Measurements from ENCODE around the gene TIMMDC1.
"Not testable (repeated sequence)": the region's sequence is repeated elsewhere in the genome, so short reads cannot be mapped to it uniquely, and the experiment has no call there.

TIMMDC1 gene

GRCh38 chr3:119555309-119555735, 57.0 kb downstream of the TIMMDC1 start:
- no peak for DNase-seq (ENCODE audit: low read depth in 3 of 3, low spot score in 1 of 3)

- DNase-seq (ENCODE audit: low read depth in 3 of 3, low spot score in 1 of 3), result no peak
Measured at GRCh38 chr3:119555929-119556328, 57.6 kb downstream of the TIMMDC1 start.

GRCh38 chr3:119557192-119557876, 59.0 kb downstream of the TIMMDC1 start:
- DNase-seq (ENCODE audit: low read depth in 3 of 3, low spot score in 1 of 3), result no peak

GRCh38 chr3:119557877-119558269, 59.5 kb downstream of the TIMMDC1 start:
- DNase-seq (ENCODE audit: low read depth in 3 of 3, low spot score in 1 of 3), result no peak

GRCh38 chr3:119558626-119559317, 60.4 kb downstream of the TIMMDC1 start:
- DNase-seq (ENCODE audit: low read depth in 3 of 3, low spot score in 1 of 3), result no peak

GRCh38 chr3:119559441-119559963, 61.2 kb downstream of the TIMMDC1 start, which contains the start of gene CD80:
Gene CD80, minus strand, starts transcription at chr3:119559614. Its CDS starts 1,886 bp downstream, at chr3:119557728.
- DNase-seq (ENCODE audit: low read depth in 3 of 3, low spot score in 1 of 3), result peak in 1 of 3 donors; percentile 27

- no peak for DNase-seq (ENCODE audit: low read depth in 3 of 3, low spot score in 1 of 3)
Measured at GRCh38 chr3:119560160-119560559, 61.8 kb downstream of the TIMMDC1 start.

- DNase-seq (ENCODE audit: low read depth in 3 of 3, low spot score in 1 of 3), result no peak
Measured at GRCh38 chr3:119562307-119562961, 64.1 kb downstream of the TIMMDC1 start.

GRCh38 chr3:119563334-119563733, 65.0 kb downstream of the TIMMDC1 start:
- not testable (repeated sequence) for DNase-seq (ENCODE audit: low read depth in 3 of 3, low spot score in 1 of 3)

GRCh38 chr3:119569156-119569555, 70.8 kb downstream of the TIMMDC1 start:
- DNase-seq (ENCODE audit: low read depth in 3 of 3, low spot score in 1 of 3), result no peak

- no peak for DNase-seq (ENCODE audit: low read depth in 3 of 3, low spot score in 1 of 3)
Measured at GRCh38 chr3:119570229-119570628, 71.9 kb downstream of the TIMMDC1 start.

- DNase-seq (ENCODE audit: low read depth in 3 of 3, low spot score in 1 of 3), result no peak
Measured at GRCh38 chr3:119571230-119571629, 72.9 kb downstream of the TIMMDC1 start.

- no peak for DNase-seq (ENCODE audit: low read depth in 3 of 3, low spot score in 1 of 3)
Measured at GRCh38 chr3:119571688-119572087, 73.3 kb downstream of the TIMMDC1 start.
